CD4-positive, alpha-beta T cell treated with Interleukin-15 for 4 hours (primary cell): ENCODE measurements around the gene MESP1.
"Not testable (repeated sequence)": the region's sequence is repeated elsewhere in the genome, so short reads cannot be mapped to it uniquely, and the experiment has no call there.

Experiments
- DNase-seq: peaks from one replicate; pipeline ENCODE4 v3.0.0-alpha.2; 2020; ENCODE audit warnings: low spot score

Gene MESP1, protein sequence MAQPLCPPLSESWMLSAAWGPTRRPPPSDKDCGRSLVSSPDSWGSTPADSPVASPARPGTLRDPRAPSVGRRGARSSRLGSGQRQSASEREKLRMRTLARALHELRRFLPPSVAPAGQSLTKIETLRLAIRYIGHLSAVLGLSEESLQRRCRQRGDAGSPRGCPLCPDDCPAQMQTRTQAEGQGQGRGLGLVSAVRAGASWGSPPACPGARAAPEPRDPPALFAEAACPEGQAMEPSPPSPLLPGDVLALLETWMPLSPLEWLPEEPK

DNA sequence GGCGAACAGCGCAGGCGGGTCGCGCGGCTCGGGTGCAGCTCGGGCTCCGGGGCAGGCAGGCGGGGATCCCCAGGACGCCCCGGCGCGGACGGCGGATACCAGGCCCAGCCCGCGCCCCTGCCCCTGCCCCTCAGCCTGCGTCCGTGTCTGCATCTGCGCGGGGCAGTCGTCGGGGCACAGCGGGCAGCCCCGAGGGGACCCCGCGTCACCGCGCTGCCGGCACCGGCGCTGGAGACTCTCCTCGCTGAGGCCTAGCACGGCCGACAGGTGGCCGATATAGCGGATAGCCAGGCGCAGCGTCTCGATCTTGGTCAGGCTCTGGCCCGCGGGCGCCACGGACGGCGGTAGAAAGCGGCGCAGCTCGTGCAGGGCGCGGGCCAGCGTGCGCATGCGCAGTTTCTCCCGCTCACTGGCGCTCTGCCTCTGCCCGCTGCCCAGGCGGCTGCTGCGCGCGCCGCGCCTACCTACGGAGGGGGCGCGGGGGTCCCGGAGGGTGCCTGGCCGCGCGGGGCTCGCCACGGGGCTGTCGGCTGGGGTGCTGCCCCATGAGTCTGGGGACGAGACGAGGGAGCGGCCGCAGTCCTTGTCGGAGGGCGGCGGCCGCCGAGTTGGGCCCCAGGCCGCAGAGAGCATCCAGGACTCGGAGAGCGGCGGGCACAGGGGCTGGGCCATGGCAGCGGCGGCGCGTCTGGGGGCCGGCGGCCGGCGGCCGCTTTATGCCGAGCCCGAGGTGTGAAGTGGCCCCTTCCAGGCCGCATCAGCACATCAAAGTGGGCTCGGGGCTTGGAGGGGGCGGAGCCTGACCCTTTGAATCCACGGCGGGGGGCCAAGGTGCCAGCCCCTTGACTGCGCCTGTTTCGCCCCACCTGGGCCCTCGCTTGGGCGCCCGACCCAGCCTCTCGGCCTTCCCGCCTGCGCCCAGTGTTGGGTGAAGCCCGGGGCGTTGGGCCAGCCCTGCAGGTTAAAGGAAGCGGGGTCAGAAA lies at the start of gene MESP1:
Gene MESP1 (minus strand): TSS at position 690 of the 983 bp plus-strand sequence. CDS start 18 bp downstream, at position 672.
- peak; percentile 88 for DNase-seq

DNA sequence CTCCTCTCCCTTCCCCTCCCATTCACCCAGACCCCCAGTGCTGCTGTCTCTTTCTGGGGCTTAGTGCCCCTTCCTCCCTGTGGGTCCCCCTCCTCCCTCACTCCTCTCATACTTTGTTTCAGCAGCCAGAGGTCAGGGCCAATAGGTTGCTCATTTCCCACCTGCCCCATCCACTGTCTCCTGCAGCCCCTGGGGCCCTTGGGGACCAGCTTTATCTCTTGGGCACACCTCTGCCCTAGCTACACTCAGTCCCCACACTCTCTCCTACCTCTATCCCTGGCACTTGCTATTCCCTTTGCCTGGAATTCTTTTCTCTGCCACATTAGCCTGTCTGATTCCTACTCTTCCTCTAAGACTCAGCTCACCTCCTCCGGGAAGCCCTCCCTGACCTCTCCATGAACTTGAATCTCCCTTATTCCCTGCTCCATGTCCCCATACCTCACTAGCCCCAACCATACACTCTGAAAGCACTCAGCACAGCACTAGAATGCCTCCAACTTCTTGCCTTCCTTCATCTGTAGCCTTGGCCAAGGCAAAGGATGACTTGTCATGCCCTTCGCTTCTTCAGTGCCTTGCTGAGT lies 49.0 kb upstream of the MESP1 start:
- no peak for DNase-seq

DNA sequence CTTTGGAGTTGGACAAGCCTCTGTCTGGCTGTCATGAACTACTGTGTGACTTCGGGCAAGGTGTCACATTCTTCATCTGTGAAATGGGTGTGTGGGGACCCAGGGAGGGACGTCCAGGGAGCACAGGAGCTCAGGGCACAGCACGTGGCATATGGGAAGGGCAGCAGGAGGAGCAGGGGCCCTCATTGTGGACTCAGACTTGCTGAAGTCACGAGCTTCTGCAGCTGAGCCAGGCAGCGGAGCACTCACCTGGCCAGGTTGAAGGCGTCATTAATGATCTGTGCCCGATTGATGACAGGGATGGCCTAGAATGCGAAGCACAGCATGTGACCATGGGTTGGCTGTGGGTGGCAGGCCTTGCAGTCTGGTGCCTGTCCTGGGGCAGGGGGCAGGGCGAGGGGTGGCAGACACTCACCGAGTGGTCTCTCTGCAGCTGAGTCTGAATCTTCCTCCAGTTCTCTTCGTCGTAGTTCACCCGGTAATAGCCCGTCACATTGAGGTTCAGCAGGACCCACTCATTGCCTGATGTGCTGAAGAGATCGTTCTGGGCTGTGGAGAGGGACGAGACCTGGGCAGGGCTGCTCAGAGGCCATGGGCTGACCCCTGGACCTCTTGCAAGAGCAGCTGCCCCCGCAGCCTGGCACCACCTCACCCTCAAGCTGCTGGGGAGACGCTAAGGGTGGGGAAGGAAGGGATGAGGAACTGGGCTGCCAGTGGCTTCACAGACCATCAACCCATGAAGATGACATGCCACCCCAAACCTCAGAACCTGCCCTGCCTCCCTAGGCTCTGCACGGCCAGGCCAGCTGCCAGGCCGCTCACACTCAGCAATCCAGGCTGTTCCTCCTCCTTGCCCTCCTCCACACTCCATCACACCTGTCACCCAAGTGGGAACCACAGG lies 48.2 kb upstream of the MESP1 start:
- no peak for DNase-seq

DNA sequence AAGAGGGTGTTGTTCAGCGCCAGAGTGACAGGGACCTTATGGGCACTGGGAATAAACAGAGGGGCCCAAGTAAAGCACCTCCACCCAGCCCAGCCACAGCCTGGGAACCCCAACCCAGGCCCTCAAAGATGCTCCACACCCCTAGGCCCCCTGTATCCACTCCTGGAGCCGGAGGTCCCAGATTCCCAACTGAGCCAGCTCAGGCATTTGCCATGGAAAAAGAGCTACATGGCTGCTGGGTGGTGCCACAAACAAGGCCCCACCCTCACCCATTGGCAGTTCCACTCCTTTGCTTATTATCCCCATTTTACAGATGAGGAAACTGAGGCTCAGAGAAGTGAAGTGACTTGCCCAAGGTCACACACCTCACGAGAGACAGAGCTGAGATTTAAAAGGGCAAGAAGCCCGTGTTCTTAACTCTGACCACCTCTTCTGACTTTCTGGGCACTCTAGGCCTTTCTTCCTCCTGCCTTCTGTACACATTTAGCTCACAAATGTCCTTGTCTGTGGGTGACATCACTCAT lies 46.7 kb upstream of the MESP1 start:
- DNase-seq, result no peak

DNA sequence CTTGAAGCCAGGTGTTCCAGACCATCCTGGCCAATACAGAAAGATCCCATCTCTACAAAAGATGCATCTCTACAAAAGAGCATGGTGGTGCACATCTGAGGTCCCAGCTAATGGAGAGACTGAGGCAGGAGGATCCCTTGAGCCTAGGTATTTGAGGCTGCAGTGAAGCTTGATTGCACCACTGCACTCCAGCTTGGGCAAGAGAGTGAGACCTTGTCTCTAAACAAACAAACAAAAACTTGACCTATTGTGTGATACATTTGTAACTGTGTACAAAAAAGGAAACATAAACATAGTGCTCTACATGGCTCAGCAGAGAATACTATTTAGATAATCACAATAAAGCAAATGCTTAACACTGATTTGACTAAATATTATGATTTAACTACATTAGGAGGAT lies 44.9 kb upstream of the MESP1 start:
- DNase-seq, result no peak

DNA sequence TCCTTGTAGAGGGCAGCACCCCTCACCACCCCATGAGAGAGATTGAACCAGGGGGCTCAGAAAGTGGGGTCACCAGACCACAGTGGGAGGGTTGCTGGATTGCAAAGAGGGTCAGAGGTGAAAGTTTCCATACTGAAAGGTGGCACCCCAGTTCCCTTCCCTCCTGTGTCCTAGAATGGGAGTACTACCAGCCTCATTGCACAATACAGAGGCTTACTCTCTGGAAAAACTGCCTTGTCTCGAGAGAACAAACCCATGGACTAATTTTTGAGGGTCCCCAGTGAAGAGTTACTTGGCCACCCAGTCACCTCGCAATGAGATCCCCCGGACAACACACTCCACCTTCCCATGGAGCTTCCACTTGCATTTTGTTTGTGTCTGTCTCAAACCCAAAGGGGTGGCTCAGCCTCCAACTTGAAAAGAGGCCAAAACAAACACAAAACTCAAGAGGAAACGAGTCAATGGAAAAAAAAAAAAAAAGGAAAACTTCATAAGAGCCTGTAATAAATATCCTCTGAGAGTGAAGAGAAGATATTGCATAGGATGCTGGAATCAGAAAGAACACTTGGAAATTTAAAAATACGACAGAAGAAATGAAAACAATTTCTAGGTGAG lies 43.7 kb upstream of the MESP1 start:
- DNase-seq, result no peak

DNA sequence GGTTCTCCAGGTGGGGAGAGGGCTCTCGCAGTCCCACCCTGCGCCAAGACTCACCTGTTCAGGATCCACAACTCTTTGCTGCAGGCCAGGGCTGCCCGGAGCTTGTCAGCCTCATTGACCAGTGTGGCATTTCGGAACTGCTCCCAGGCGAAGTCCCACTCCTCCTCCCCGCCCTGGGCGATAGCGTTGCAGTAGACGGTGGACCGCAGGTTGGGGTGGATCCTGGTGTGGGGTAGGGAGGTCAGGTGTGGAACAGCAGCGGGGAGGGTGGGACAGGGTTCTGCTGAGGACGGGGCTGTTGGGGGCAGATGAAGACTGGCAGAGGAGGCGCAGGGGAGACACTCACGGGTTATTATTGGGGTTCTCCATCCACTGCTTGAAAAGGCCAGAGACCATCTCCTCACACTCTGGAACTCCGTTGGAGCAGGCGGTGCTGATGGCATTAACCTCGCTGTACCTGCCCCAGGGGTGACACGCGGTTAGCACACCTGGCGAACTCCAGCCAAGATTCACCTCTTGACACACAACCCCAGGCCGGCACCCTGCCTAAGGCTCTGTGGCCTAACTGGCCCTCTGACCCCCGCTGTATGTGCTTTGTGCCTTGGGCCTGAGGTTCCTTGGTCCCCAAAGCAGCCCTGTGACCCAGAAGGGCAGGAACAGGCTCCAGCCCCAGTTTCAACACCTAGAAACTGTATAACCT lies 41.2 kb upstream of the MESP1 start:
- no peak for DNase-seq

DNA sequence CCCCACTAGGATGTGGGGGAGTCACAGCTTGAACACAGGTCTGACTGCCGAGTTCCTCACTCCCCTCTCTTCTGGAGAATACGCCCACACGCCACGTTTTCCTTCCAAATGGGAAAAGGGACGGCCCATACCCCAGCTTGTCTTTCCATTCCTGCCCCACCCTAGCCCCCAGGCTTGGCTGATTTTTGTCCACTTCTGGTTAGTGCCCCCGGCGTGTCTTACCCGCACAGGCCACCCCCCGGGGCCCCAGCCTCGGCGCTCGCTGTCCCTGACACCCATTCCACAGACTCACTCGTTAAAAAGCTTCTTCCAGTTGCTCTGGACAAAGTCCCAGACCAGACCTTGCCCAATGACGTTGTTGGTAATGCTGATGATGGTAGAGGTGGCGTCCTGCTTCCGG lies 39.6 kb upstream of the MESP1 start:
- no peak for DNase-seq

DNA sequence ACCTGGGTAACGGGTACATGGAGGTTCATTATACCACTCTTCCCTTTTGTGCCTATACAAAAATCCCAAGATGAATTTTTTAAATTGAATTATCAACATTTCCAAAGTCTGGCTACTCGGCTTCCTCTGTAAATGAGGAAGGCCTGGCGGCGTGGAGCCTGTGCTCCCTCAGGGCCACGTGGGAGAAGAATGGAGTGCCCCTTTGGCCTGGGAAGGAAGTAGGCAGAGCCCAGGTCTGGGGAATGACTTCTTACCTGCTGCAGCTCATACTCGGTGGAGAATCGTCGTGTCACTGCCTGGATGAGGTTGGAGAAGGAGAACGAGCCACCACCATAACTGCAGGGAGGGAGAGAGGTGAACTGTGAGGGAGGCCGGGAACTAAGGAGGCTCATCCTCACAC lies 39.2 kb upstream of the MESP1 start:
- DNase-seq, result no peak

DNA sequence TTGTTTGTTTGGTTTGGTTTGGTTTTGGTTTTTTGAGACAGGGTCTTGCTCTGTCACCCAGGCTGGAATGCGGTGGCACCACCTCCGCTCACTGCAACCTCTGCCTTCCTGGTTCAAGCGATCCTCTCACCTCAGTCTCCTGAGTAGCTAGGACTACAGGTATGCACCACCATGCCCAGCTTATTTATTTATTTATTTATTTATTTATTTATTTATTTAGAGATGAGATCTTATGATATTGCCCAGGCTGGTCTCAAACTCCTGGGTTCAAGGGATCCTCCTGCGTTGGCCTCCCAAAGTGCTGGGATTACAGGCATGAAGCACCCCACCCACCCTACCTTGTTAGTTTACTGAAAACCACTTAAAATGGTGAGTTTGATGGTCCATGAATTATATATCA lies 37.5 kb upstream of the MESP1 start:
- DNase-seq, result not testable (repeated sequence)

DNA sequence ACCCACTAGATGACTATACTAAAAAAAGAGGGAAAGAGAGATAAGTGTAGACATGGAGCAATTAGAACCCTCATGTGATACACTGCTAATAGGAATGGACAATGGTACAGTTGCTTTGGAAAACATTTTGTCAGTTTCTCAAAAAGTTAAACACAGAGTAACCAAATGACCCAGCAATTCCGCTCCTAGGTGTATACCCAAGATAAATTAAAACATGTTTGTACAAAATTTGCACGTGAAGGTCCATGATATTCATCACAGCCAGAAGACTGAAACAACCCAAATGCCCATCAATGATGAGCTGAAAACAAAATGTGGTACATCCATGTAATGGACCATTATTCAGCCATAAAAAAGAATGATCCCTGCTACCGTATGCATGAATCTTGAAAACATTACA lies 36.9 kb upstream of the MESP1 start:
- DNase-seq, result no peak

DNA sequence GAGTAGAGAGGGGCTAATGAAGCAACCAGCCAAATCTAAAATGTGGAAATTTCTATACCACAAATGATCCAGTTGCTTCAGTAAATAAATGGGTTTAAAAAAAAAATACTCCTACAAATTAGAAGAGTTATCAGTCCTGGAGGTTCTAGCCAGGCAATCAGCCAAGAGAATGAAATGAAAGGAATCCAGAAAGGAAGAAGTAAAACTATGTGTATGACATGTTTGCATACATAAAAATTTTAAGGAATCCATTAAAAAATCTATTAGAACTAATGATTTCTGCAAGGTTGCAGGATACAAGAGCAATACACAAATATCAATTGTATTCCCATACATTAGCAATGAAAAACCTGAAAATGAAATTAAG lies 34.7 kb upstream of the MESP1 start:
- DNase-seq, result no peak

DNA sequence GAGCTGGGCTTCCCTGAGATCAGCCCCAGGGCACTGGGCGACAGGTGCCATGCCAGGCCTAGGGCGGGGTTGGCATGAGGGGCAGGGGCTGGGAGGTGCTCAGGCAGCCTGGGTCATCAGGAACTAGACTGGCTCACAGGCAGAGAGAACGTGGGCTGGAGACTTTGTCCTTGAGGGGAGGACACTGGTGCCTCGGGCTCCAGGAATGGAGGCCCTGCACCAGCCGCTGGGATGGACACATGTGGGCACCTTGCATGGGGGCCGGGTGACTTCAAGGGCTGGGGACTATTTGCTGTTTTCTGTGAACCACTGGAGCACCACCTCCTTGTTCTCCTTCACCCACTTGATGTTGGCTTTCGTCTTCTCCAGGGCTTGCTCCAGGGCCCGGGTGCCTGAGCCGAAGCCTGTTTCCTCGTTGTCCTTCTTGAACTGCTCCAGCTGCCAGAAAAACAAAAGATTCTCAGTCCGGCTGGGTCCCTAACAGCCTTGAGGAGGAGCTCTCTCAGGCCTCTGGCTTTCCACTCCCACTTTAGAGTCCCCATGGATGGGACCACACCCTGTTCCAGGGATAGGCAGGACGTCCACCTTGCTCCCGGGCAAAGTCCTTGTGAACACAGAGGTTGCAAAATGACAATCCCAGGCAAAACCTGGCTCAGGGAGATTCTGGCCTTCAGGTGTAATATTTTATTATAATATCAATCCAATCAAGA lies 34.2 kb upstream of the MESP1 start:
- DNase-seq, result no peak

DNA sequence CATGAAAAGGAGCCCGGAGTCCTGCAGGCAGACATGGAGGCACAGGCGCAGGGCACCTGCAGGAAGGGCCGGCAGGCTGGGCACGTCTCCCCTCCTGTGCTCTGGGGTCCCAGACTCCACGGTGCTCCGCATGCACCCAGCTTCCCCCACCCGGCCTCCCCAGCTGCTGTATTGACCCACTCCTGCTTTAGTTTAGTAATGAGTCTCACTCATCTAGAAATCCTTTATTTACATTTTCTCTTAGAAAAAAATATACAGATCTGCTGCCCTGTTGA lies 33.6 kb upstream of the MESP1 start:
- DNase-seq, result no peak

DNA sequence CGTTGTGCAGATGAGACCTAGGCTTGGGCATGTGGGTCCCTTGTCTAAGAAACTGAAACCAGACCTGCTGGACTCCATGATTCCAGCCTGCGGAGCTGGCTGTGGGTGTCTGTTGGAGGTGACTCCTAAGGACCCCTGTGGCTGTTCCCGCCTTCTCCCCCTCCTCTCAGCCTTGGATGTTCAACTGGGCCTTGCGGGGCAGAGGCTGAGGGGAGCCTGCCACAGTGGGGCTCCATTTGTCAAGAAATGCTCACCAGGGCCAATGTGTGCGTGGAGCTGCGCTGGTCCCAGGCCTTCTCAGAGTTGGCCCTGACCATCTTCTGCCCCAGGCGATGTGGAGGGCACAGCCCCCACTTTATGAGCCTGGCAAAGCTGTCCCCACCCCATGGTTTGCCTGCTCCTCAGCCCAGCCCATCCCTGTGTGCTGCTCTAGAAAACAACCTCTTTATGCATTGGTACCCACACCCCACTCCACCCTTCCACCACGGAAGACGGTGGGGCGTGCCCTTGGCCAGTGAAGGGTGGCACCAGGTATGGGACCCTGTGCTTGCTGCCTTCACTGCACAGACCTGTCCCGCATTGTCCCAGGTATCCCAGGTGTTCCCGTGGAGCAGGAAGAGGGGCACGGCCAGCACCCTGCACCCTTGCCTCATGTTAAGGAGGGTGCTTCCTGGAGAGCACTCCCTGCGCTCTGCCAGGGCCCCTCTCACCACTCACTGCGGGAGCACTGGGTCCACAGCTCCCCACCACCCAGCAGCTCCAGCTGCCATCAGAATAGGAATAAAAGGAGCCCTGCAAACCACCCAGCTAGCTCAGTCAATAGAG lies 33.0 kb upstream of the MESP1 start:
- DNase-seq, result no peak

DNA sequence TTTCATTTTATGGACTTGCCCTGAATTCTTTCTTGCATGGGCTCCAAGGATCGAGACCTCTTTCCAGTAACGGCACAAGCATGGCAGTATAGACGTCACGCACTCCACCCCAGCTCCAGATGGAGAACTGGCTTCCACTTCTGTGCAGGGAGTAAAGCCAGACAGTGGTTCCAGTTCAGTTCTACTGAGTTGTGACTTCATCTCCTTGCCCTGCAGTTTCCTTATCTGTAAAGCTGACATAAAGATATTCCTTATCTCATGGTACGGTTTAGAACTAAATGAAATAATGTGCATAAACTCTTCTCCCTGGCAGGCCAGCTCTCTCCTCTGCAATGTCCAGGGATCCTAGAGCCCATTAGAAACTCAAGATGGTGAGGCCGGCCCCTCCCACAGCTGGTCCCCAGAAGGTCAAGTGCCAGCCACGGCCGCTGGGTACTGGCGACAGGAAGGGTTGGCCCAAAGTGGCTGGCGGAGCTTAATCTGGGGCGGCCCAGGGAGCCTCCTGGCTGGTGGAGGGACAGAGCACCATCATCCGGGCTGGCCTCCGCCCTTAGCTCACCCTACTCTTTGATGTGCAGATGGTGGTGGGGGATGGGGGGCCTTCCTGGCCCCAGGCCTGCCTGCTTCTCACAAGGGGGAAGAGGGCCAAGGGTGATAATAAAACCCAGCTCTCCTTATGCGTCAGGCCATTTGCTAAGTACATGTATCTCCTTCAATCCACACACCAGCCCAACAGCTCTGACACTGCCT lies 32.2 kb upstream of the MESP1 start:
- no peak for DNase-seq

DNA sequence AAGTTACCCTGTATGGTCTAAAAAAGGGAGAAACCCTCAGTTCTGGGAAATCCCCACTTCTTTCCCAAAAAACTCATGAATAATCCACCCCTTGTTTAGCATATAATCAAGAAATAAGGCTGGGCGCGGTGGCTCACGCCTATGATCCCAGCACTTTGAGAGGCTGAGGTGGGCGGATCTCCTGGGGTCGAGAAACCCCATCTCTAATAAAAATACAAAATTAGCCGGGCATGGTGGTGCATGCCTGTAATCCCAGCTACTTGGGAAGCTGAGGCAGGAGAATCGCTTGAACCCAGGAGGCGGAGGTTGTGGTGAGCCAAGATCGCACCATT lies 31.5 kb upstream of the MESP1 start:
- DNase-seq, result not testable (repeated sequence)

DNA sequence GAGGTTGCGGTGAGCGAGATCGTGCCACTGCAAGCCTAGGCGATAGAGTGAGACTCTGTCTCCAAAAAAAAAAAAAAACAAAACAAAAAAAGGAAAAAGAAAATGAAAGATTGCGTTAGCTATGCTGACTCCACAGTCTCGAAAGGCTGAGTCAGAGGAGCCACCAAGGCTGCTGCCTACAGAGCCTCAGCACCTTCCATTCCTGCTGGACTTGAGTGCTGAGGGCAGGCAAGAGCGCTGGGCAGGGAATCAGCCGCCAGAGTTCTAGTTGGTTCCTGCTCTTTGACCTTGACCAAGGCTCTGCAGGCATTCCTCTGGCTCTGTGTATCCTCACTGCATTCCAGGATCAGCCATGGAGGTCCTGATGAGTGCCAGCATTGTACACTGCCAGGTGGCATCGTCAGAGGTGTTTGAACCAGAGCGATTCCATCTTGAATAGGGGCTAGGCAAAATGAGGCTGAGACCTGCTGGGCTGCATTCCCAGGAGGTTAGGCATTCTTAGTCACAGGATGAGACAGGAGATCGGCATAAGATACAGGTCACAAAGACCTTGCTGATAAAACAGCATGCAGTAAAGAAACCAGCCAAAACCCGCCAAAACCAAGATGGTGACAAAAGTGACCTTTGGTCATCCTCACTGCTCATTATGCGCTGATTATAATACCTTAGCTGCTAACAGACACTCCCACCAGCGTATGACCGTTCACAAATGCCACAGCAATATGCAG lies 31.0 kb upstream of the MESP1 start:
- no peak for DNase-seq
